NCI-H446 treated with DMSO at 0.1 percent for 48 hours (cell line): ENCODE measurements around the gene USP20.
"Not testable (repeated sequence)": the region's sequence is repeated elsewhere in the genome, so short reads cannot be mapped to it uniquely, and the experiment has no call there.

Experiments used
- DNase-seq: peaks from one replicate; lab custom pipeline; 2025; lab: John Stamatoyannopoulos, UW

The USP20 gene

GRCh38 chr9:129835128-129835859 lies at the start of gene USP20, which contains the start of gene C9orf78:
TSS of gene USP20 (plus strand) at chr9:129835458. CDS start at chr9:129852556, 17,098 bp downstream.
TSS of gene C9orf78 (minus strand) at chr9:129835275. CDS start at chr9:129835221, 54 bp downstream.
- DNase-seq = peak; percentile 78

GRCh38 chr9:129785866-129786265 lies 49.4 kb upstream of the USP20 start:
- no peak for DNase-seq

- DNase-seq = no peak
Measured at GRCh38 chr9:129786481-129786880, 48.8 kb upstream of the USP20 start.

GRCh38 chr9:129794549-129794948 lies 40.7 kb upstream of the USP20 start:
- no peak for DNase-seq

GRCh38 chr9:129796029-129796428 lies 39.2 kb upstream of the USP20 start:
- not testable (repeated sequence) for DNase-seq

- DNase-seq = no peak
Measured at GRCh38 chr9:129798973-129799372, 36.3 kb upstream of the USP20 start.

GRCh38 chr9:129801504-129801903 lies 33.8 kb upstream of the USP20 start:
- no peak for DNase-seq

GRCh38 chr9:129802833-129803675 lies 32.2 kb upstream of the USP20 start, which contains the start of gene TOR1B:
TSS of gene TOR1B (plus strand) at chr9:129803184. CDS start at chr9:129803213, 29 bp downstream.
- peak; percentile 64 for DNase-seq

- no peak for DNase-seq
Measured at GRCh38 chr9:129803676-129804060, 31.6 kb upstream of the USP20 start.

GRCh38 chr9:129806061-129806460 lies 29.2 kb upstream of the USP20 start:
- DNase-seq = no peak

GRCh38 chr9:129809346-129809745 lies 25.9 kb upstream of the USP20 start:
- DNase-seq = no peak

- no peak for DNase-seq
Measured at GRCh38 chr9:129810116-129810515, 25.1 kb upstream of the USP20 start.

GRCh38 chr9:129810788-129811187 lies 24.5 kb upstream of the USP20 start:
- no peak for DNase-seq

- DNase-seq = no peak
Measured at GRCh38 chr9:129811967-129812363, 23.3 kb upstream of the USP20 start.

GRCh38 chr9:129812385-129812784 lies 22.9 kb upstream of the USP20 start:
- no peak for DNase-seq

- no peak for DNase-seq
Measured at GRCh38 chr9:129813661-129814060, 21.6 kb upstream of the USP20 start.

- DNase-seq = no peak
Measured at GRCh38 chr9:129814432-129815223, 20.6 kb upstream of the USP20 start.

- no peak for DNase-seq
Measured at GRCh38 chr9:129815278-129815677, 20.0 kb upstream of the USP20 start.

- no peak for DNase-seq
Measured at GRCh38 chr9:129816501-129817435, 18.5 kb upstream of the USP20 start.

- no peak for DNase-seq
Measured at GRCh38 chr9:129822898-129823541, 12.2 kb upstream of the USP20 start.

- DNase-seq = no peak
Measured at GRCh38 chr9:129823542-129823934, 11.7 kb upstream of the USP20 start.
